GM06990 (cell line): ENCODE data around the gene ZNF41.
"Not testable (repeated sequence)": the region's sequence is repeated elsewhere in the genome, so short reads cannot be mapped to it uniquely, and the experiment has no call there.

Experiments used
- DNase-seq: peaks from one replicate; pipeline ENCODE4 v3.0.0-alpha.2; 2011; ENCODE audit not compliant: insufficient read length; ENCODE audit errors: extremely low read depth
- H3K27me3 ChIP-seq: replicated peaks from 2 replicates; pipeline ENCODE4 v1.6.0; 2011; ENCODE audit warnings: low read length; ENCODE audit not compliant: control insufficient read depth, insufficient read depth
- H3K36me3 ChIP-seq: 2 replicates; pipeline ENCODE4 v1.5.1; 2011; ENCODE audit warnings: low read length; ENCODE audit not compliant: control insufficient read depth, insufficient read depth
- H3K4me3 ChIP-seq: replicated peaks from 2 replicates; pipeline ENCODE4 v1.5.1; 2011; ENCODE audit warnings: low read depth, mild to moderate bottlenecking, control low read depth, low read length
- CTCF ChIP-seq: IDR thresholded peaks from 2 replicates; pipeline ENCODE4 v1.5.1; 2011; ENCODE audit warnings: low read length, control low read depth, mild to moderate bottlenecking, inconsistent platforms; ENCODE audit not compliant: insufficient read depth, poor library complexity, severe bottlenecking

Gene ZNF41

GRCh38 chrX:47497271-47497888 lies 14.4 kb upstream of the ZNF41 start:
- H3K27me3 ChIP-seq, result no peaks in the 10 kb centered on the region
- no peak for DNase-seq
- peak; percentile 44 for TF ChIP-seq CTCF

GRCh38 chrX:47492133-47492532 lies 9.1 kb upstream of the ZNF41 start:
- not testable (repeated sequence) for H3K27me3 ChIP-seq, DNase-seq, H3K36me3 ChIP-seq, H3K4me3 ChIP-seq

More at GRCh38 chrX:47497271-47497888, 14.4 kb upstream of the ZNF41 start:
- H3K36me3 ChIP-seq, result no peaks in the 10 kb centered on the region
- no peak overlapping the region for H3K4me3 ChIP-seq

GRCh38 chrX:47489507-47490275 lies 6.7 kb upstream of the ZNF41 start:
- no peaks in the 10 kb centered on the region for H3K27me3 ChIP-seq
- H3K36me3 ChIP-seq, result no peaks in the 10 kb centered on the region
- DNase-seq, result no peak
- TF ChIP-seq CTCF, result no peak
- H3K4me3 ChIP-seq, result no peak overlapping the region

GRCh38 chrX:47484885-47485284 lies 1.9 kb upstream of the ZNF41 start:
- no peaks in the 10 kb centered on the region for H3K36me3 ChIP-seq
- H3K4me3 ChIP-seq, result no peak overlapping the region
- no peak for TF ChIP-seq CTCF
- DNase-seq, result no peak
- H3K27me3 ChIP-seq, result no peaks in the 10 kb centered on the region

GRCh38 chrX:47483306-47484268 lies 565 bp upstream of the ZNF41 start:
- no peak for TF ChIP-seq CTCF
- peak; percentile 17 for DNase-seq
- no peaks in the 10 kb centered on the region for H3K36me3 ChIP-seq
- H3K27me3 ChIP-seq, result no peaks in the 10 kb centered on the region
- peak overlapping the region; percentile 75 for H3K4me3 ChIP-seq
